ENCODE measurements around the gene WNT3.

The WNT3 gene

GRCh38 chr17:46772475-46773220 lies 45.8 kb downstream of the WNT3 start:
- H3K9ac ChIP-seq (ENCODE audit: low read length) = peak overlapping the region; percentile 70
- H2AK5ac ChIP-seq (ENCODE audit: low read length) = peak overlapping the region; percentile 11
- H4K8ac ChIP-seq (ENCODE audit: low read depth, low read length) = no peak overlapping the region
- peak; percentile 72 for DNase-seq
- peak overlapping the region; percentile 94 for H3K18ac ChIP-seq (ENCODE audit: low read length)
- peak overlapping the region; percentile 99 for H2BK5ac ChIP-seq (ENCODE audit: low read length)
- WGBS (ENCODE audit: extremely low coverage, insufficient coverage, low lambda C conversion rate) = no CpG with 5 or more reads among the region's 16 CpGs
- peaks cover 32% of the 10 kb centered on the region for H3K79me1 ChIP-seq (ENCODE audit: low read length)
- H3K4me2 ChIP-seq (ENCODE audit: low read length) = peak overlapping the region; percentile 63
- H3K4me1 ChIP-seq (ENCODE audit: control insufficient read depth, low read depth, low read length) = peaks cover 25% of the 10 kb centered on the region
- H4K5ac ChIP-seq (ENCODE audit: low read length) = peak overlapping the region; percentile 78
- no peaks in the 10 kb centered on the region for H3K27me3 ChIP-seq (ENCODE audit: insufficient read depth, low read length, poor library complexity)
- H3K4ac ChIP-seq (ENCODE audit: low read depth, low read length) = peak overlapping the region; percentile 96
- H3K27ac ChIP-seq (ENCODE audit: low read depth, low read length) = peak overlapping the region; percentile 96
- no peak overlapping the region for H3K4me3 ChIP-seq (ENCODE audit: low read length)
- peaks cover 32% of the 10 kb centered on the region for H3K79me2 ChIP-seq (ENCODE audit: control insufficient read depth, insufficient read depth, low read length)
- H2BK15ac ChIP-seq (replicated peaks; ENCODE audit: low read depth) = no peak overlapping the region
- H3K36me3 ChIP-seq (ENCODE audit: control insufficient read depth, insufficient read depth, low read length) = peaks cover 10% of the 10 kb centered on the region
- peak overlapping the region; percentile 95 for H3K56ac ChIP-seq (ENCODE audit: low read length)
- peak overlapping the region; percentile 83 for H2BK120ac ChIP-seq (ENCODE audit: low read depth, low read length)
- H3K23ac ChIP-seq (ENCODE audit: low read length) = peak overlapping the region; percentile 54

- WGBS (ENCODE audit: extremely low coverage, insufficient coverage, low lambda C conversion rate) = no CpG with 5 or more reads among the region's 135 CpGs
- H3K18ac ChIP-seq (ENCODE audit: low read length) = peak overlapping the region; percentile 95
- peak overlapping the region; percentile 95 for H2BK120ac ChIP-seq (ENCODE audit: low read depth, low read length)
- DNase-seq = peak; percentile 95
- H4K5ac ChIP-seq (ENCODE audit: low read length) = peak overlapping the region; percentile 78
- H3K4me2 ChIP-seq (ENCODE audit: low read length) = peak overlapping the region; percentile 63
- peak overlapping the region; percentile 98 for H3K4ac ChIP-seq (ENCODE audit: low read depth, low read length)
- H2BK15ac ChIP-seq (replicated peaks; ENCODE audit: low read depth) = no peak overlapping the region
- no peak overlapping the region for H3K4me3 ChIP-seq (ENCODE audit: low read length)
- H4K8ac ChIP-seq (ENCODE audit: low read depth, low read length) = peak overlapping the region; percentile 1
- H2AK5ac ChIP-seq (ENCODE audit: low read length) = no peak overlapping the region
- H3K27me3 ChIP-seq (ENCODE audit: insufficient read depth, low read length, poor library complexity) = no peaks in the 10 kb centered on the region
- peaks cover 33% of the 10 kb centered on the region for H3K79me1 ChIP-seq (ENCODE audit: low read length)
- peaks cover 28% of the 10 kb centered on the region for H3K79me2 ChIP-seq (ENCODE audit: control insufficient read depth, insufficient read depth, low read length)
- H3K36me3 ChIP-seq (ENCODE audit: control insufficient read depth, insufficient read depth, low read length) = peaks cover 12% of the 10 kb centered on the region
- H3K27ac ChIP-seq (ENCODE audit: low read depth, low read length) = peak overlapping the region; percentile 98
- H3K56ac ChIP-seq (ENCODE audit: low read length) = peak overlapping the region; percentile 95
- no peak overlapping the region for H3K23ac ChIP-seq (ENCODE audit: low read length)
- H2BK5ac ChIP-seq (ENCODE audit: low read length) = peak overlapping the region; percentile 99
- peak overlapping the region; percentile 79 for H3K9ac ChIP-seq (ENCODE audit: low read length)
- peaks cover 25% of the 10 kb centered on the region for H3K4me1 ChIP-seq (ENCODE audit: control insufficient read depth, low read depth, low read length)
Observed at GRCh38 chr17:46771561-46772474, 46.7 kb downstream of the WNT3 start.

- H2AK5ac ChIP-seq (ENCODE audit: low read length) = peak overlapping the region; percentile 35
- peak; percentile 76 for DNase-seq
- H3K4me1 ChIP-seq (ENCODE audit: control insufficient read depth, low read depth, low read length) = peaks cover 25% of the 10 kb centered on the region
- peak overlapping the region; percentile 44 for H2BK5ac ChIP-seq (ENCODE audit: low read length)
- peaks cover 25% of the 10 kb centered on the region for H3K79me2 ChIP-seq (ENCODE audit: control insufficient read depth, insufficient read depth, low read length)
- H3K4me3 ChIP-seq (ENCODE audit: low read length) = no peak overlapping the region
- peaks cover 35% of the 10 kb centered on the region for H3K79me1 ChIP-seq (ENCODE audit: low read length)
- peak overlapping the region; percentile 79 for H3K9ac ChIP-seq (ENCODE audit: low read length)
- H3K4me2 ChIP-seq (ENCODE audit: low read length) = peak overlapping the region; percentile 22
- no peak overlapping the region for H3K23ac ChIP-seq (ENCODE audit: low read length)
- H2BK15ac ChIP-seq (replicated peaks; ENCODE audit: low read depth) = no peak overlapping the region
- peak overlapping the region; percentile 98 for H3K4ac ChIP-seq (ENCODE audit: low read depth, low read length)
- H2BK120ac ChIP-seq (ENCODE audit: low read depth, low read length) = peak overlapping the region; percentile 95
- H3K18ac ChIP-seq (ENCODE audit: low read length) = peak overlapping the region; percentile 95
- H3K27ac ChIP-seq (ENCODE audit: low read depth, low read length) = peak overlapping the region; percentile 98
- H3K56ac ChIP-seq (ENCODE audit: low read length) = peak overlapping the region; percentile 88
- peak overlapping the region; percentile 59 for H4K8ac ChIP-seq (ENCODE audit: low read depth, low read length)
- no peak overlapping the region for H4K5ac ChIP-seq (ENCODE audit: low read length)
- H3K27me3 ChIP-seq (ENCODE audit: insufficient read depth, low read length, poor library complexity) = no peaks in the 10 kb centered on the region
- peaks cover 12% of the 10 kb centered on the region for H3K36me3 ChIP-seq (ENCODE audit: control insufficient read depth, insufficient read depth, low read length)
- WGBS (ENCODE audit: extremely low coverage, insufficient coverage, low lambda C conversion rate) = no CpG with 5 or more reads among the region's 73 CpGs
Observed at GRCh38 chr17:46770818-46771560, 47.5 kb downstream of the WNT3 start.

- Histone ChIP-seq H2BK120ac (ENCODE audit: low read depth, low read length) (no peak overlapping the region), H3K23ac (ENCODE audit: low read length) (no peak overlapping the region), H3K79me1 (ENCODE audit: low read length) (peaks cover 36% of the 10 kb centered on the region), H2BK5ac (ENCODE audit: low read length) (peak overlapping the region; percentile 44), H3K79me2 (ENCODE audit: control insufficient read depth, insufficient read depth, low read length) (peaks cover 24% of the 10 kb centered on the region), H3K4me3 (ENCODE audit: low read length) (no peak overlapping the region), H2BK15ac (replicated peaks; ENCODE audit: low read depth) (no peak overlapping the region), H3K56ac (ENCODE audit: low read length) (peak overlapping the region; percentile 88), H4K5ac (ENCODE audit: low read length) (no peak overlapping the region), H3K4me1 (ENCODE audit: control insufficient read depth, low read depth, low read length) (peaks cover 25% of the 10 kb centered on the region), H3K27ac (ENCODE audit: low read depth, low read length) (peak overlapping the region; percentile 98), H3K4me2 (ENCODE audit: low read length) (no peak overlapping the region), H2AK5ac (ENCODE audit: low read length) (peak overlapping the region; percentile 35), H3K9ac (ENCODE audit: low read length) (peak overlapping the region; percentile 79), H3K4ac (ENCODE audit: low read depth, low read length) (peak overlapping the region; percentile 98), H3K36me3 (ENCODE audit: control insufficient read depth, insufficient read depth, low read length) (peaks cover 12% of the 10 kb centered on the region), H3K27me3 (ENCODE audit: insufficient read depth, low read length, poor library complexity) (no peaks in the 10 kb centered on the region), H3K18ac (ENCODE audit: low read length) (peak overlapping the region; percentile 95), H4K8ac (ENCODE audit: low read depth, low read length) (no peak overlapping the region)
- WGBS (ENCODE audit: extremely low coverage, insufficient coverage, low lambda C conversion rate) = no CpG with 5 or more reads among the region's 14 CpGs
- DNase-seq = no peak
Observed at GRCh38 chr17:46770439-46770817, 48.1 kb downstream of the WNT3 start.

GRCh38 chr17:46769531-46770438 lies 48.7 kb downstream of the WNT3 start:
- no peak overlapping the region for H3K23ac ChIP-seq (ENCODE audit: low read length)
- H3K27ac ChIP-seq (ENCODE audit: low read depth, low read length) = peak overlapping the region; percentile 98
- WGBS (ENCODE audit: extremely low coverage, insufficient coverage, low lambda C conversion rate) = no CpG with 5 or more reads among the region's 56 CpGs
- peak overlapping the region; percentile 35 for H2AK5ac ChIP-seq (ENCODE audit: low read length)
- H2BK120ac ChIP-seq (ENCODE audit: low read depth, low read length) = no peak overlapping the region
- H3K4me3 ChIP-seq (ENCODE audit: low read length) = no peak overlapping the region
- H3K9ac ChIP-seq (ENCODE audit: low read length) = peak overlapping the region; percentile 79
- peaks cover 16% of the 10 kb centered on the region for H3K36me3 ChIP-seq (ENCODE audit: control insufficient read depth, insufficient read depth, low read length)
- H2BK15ac ChIP-seq (replicated peaks; ENCODE audit: low read depth) = no peak overlapping the region
- peak overlapping the region; percentile 95 for H3K18ac ChIP-seq (ENCODE audit: low read length)
- peaks cover 21% of the 10 kb centered on the region for H3K79me2 ChIP-seq (ENCODE audit: control insufficient read depth, insufficient read depth, low read length)
- H3K4ac ChIP-seq (ENCODE audit: low read depth, low read length) = peak overlapping the region; percentile 11
- DNase-seq = no peak
- no peak overlapping the region for H3K4me2 ChIP-seq (ENCODE audit: low read length)
- H3K79me1 ChIP-seq (ENCODE audit: low read length) = peaks cover 38% of the 10 kb centered on the region
- no peak overlapping the region for H4K8ac ChIP-seq (ENCODE audit: low read depth, low read length)
- H4K5ac ChIP-seq (ENCODE audit: low read length) = no peak overlapping the region
- peak overlapping the region; percentile 88 for H3K56ac ChIP-seq (ENCODE audit: low read length)
- H3K27me3 ChIP-seq (ENCODE audit: insufficient read depth, low read length, poor library complexity) = no peaks in the 10 kb centered on the region
- H3K4me1 ChIP-seq (ENCODE audit: control insufficient read depth, low read depth, low read length) = peaks cover 25% of the 10 kb centered on the region
- H2BK5ac ChIP-seq (ENCODE audit: low read length) = peak overlapping the region; percentile 44

Measured in mesendoderm (in vitro differentiated cells).